Uterus (tissue), 2 donors: Measurements from ENCODE around the gene NUP58.

Experiments
- CTCF ChIP-seq, 4 experiments: fragments of 200-600 bp in 2 of 4; fragments of 450-650 bp in 2 of 4; sonication (generic) in 2 of 4; IDR thresholded peaks; one replicate each; pipeline ENCODE4 v1.5.1; 2016 to 2019; ENCODE audit warnings: antibody characterized with exemption in 4 of 4, mild to moderate bottlenecking in 2 of 4, moderate library complexity in 1 of 4
- POLR2A ChIP-seq, 2 donors: fragments of 450-650 bp; IDR thresholded peaks; one replicate each; pipeline ENCODE4 v1.6.1; 2016; ENCODE audit warnings: antibody characterized with exemption in 2 of 2, mild to moderate bottlenecking in 1 of 2, moderate library complexity in 1 of 2

- TF ChIP-seq CTCF (IDR thresholded peaks at IDR 0.05) (no peak), POLR2A (IDR thresholded peaks at IDR 0.05) (no peak)
Measured at GRCh38 chr13:25288966-25289365, 12.5 kb upstream of the NUP58 start.
